ENCODE data around the gene MRPS10.

- TF ChIP-seq EP300 (IDR thresholded peaks at IDR 0.05), result no peak
- TF ChIP-seq RFX5 (IDR thresholded peaks at IDR 0.05), result no peak
- no peak for TF ChIP-seq JUN (IDR thresholded peaks at IDR 0.05)
- no peak for TF ChIP-seq MAFK (IDR thresholded peaks at IDR 0.05; ENCODE audit: partially characterized antibody)
- no peak for TF ChIP-seq POLR2A (IDR thresholded peaks at IDR 0.05; ENCODE audit: low read length)
- TF ChIP-seq, protein P1, sequence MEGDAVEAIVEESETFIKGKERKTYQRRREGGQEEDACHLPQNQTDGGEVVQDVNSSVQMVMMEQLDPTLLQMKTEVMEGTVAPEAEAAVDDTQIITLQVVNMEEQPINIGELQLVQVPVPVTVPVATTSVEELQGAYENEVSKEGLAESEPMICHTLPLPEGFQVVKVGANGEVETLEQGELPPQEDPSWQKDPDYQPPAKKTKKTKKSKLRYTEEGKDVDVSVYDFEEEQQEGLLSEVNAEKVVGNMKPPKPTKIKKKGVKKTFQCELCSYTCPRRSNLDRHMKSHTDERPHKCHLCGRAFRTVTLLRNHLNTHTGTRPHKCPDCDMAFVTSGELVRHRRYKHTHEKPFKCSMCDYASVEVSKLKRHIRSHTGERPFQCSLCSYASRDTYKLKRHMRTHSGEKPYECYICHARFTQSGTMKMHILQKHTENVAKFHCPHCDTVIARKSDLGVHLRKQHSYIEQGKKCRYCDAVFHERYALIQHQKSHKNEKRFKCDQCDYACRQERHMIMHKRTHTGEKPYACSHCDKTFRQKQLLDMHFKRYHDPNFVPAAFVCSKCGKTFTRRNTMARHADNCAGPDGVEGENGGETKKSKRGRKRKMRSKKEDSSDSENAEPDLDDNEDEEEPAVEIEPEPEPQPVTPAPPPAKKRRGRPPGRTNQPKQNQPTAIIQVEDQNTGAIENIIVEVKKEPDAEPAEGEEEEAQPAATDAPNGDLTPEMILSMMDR (IDR thresholded peaks at IDR 0.05), result 0 out of 3 replicates have a peak, but pooled peaks have one; percentile 12
- no peak for TF ChIP-seq JUNB (IDR thresholded peaks at IDR 0.05)
Measured at GRCh38 chr6:42175860-42176259, 41.8 kb downstream of the MRPS10 start.
